ENCODE measurements around the gene CLEC16A. TPM values are rescaled to one million over a fixed set of nuclear protein-coding genes. Genes with fewer than 3 reads are reported as not detected.

The CLEC16A gene
- total RNA-seq, 4 donors from 2014 or later: 20.2 to 28.8 (median 22.8) TPM

DNA sequence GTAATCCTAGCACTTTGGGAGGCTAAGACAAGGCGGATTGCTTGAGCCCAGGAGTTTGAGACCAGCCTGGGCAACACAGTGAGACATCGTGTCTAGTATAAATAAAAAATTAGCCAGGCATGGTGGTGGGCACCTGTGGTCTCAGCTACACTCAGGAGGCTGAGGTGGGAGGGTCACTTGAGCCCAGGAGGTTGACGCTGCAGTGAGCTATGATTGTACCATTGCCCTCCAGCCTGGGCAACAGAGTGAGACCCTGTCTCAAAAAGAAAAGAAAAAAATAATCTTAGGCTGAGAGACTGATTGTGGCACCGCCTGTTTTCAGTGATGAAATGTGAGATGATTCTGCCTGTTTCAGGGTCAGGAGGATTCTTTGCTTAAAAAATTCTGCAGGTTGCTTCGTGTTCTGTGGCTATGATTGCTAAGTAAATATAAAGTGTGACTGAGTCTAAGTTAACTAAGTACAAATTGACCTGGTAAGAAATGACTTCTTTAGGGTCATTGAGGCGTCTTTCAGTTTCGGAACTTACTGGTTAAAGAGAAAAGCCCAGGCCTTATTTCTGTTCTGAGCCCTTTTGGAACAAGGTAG lies 183.3 kb downstream of the CLEC16A start:
- TF ChIP-seq, protein P1, sequence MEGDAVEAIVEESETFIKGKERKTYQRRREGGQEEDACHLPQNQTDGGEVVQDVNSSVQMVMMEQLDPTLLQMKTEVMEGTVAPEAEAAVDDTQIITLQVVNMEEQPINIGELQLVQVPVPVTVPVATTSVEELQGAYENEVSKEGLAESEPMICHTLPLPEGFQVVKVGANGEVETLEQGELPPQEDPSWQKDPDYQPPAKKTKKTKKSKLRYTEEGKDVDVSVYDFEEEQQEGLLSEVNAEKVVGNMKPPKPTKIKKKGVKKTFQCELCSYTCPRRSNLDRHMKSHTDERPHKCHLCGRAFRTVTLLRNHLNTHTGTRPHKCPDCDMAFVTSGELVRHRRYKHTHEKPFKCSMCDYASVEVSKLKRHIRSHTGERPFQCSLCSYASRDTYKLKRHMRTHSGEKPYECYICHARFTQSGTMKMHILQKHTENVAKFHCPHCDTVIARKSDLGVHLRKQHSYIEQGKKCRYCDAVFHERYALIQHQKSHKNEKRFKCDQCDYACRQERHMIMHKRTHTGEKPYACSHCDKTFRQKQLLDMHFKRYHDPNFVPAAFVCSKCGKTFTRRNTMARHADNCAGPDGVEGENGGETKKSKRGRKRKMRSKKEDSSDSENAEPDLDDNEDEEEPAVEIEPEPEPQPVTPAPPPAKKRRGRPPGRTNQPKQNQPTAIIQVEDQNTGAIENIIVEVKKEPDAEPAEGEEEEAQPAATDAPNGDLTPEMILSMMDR (IDR thresholded peaks at IDR 0.05; ENCODE audit: low read depth): no peak

DNA sequence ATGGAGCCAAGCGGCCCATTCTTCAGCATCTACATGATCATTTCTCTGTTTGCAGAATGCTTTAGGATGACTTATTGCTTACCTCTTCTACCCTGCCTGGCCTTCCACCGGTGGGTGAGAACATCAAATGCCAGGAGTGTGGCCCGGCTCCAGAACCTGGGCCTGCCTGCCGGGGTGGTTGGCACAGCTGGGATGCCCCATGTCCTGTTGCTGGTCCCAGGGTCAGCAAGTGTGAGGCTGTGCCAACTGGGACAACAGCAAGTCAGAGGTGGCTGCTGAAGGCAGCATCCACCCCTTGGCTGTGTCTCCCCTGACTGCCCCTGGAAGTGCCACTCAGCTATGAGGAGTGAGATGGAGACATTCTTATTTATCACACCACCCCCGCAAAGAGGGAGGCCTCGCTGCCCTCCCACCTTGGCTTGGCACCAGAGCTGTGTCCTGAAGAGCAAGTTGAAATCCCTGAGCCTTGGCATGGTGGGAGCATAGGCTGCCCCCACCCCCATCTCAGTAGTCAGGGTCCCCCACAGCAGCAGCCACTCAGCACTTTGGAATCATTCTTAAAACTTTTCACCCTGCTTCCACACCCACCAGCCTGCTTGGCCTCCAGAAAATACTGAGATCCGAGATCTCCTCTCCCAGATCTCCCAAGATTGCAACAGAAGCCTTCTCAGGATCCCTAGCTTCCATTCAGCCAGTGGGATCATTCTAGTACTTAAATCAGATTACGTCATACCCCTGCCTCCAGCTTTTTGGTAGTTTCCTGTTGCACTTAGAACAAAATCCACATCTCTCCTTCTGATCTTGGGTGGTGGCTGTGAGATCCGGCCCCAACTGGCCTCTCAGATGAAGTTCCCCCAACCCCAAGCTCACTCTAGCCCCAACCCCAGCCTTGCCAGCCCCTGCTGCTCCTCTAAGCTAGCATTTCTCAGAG lies 184.1 kb downstream of the CLEC16A start:
- TF ChIP-seq, protein P1 (IDR thresholded peaks at IDR 0.05; ENCODE audit: low read depth): no peak

DNA sequence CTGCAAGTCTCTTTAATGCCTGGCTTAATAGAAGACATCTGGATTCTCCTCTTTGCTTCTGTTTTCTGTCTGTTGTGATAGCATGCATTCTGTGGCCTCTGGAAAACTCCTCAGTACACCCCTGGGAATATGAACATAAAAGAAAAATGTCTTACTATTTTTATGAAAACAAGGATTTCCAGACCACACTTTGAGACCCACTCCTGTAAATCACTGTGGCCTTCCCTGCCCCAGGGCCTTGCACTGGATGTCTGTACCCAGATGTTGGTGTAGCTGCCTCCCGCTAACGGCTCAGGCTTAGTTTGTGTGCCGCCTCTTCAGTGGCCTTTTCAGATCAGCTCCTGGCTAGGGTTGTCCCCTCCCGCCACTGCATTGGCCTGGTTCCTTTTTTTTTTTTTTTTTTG lies 185.0 kb downstream of the CLEC16A start:
- TF ChIP-seq, protein P1 (IDR thresholded peaks at IDR 0.05; ENCODE audit: low read depth): no peak

DNA sequence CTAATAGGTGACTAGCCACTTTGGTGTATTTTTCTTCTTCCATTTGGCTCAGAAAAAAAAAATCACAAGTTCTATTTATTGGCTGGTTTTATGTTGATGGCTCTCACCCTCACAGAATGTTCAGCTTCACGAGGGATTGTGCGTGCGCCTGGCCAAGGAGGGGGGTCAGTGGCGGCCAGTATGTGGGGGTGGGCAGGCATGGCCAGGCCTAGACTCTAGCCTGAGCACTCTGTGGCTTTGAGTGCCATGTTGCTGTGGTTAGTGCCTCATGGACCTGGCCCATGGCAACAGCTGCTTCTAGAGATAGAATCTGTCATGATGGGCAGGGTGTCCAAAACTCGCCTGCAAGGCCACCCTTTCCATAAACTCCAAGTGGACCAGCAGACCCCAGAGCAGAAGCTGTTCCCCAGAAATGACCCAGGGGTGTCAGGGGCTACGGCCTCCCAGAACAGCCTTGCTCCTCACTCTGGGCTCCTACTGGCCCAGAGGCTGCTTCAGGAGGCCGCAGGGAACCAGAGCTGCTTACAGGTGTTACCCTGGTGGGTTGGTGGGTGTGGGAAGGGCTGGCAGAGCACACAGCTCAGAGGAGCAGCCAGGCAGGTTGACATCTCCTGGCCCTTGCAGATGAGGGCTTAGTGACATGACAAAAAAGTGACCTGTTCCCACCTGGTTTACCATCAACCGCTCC lies 186.8 kb downstream of the CLEC16A start:
- TF ChIP-seq, protein P1 (IDR thresholded peaks at IDR 0.05; ENCODE audit: low read depth): no peak

DNA sequence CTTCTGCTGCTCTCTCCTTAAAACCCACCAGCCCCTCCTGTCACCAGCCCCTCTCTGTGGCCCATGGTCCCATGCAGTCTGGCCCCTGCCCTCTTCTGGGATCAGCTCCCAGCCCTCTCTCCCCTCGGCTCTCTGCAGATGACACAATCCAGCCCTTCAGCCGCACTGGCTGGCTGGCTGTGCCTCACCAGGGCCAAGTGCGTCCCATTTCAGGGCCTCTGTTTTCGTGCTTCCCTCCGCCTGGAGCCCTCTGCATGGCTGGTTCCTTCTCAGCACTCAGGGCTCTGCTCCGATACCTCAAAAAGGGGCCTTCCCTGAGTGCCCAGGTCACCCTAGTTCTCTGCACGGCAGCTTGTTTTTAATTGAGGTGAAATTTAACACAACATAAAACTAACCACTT lies 187.3 kb downstream of the CLEC16A start:
- TF ChIP-seq, protein P1 (IDR thresholded peaks at IDR 0.05; ENCODE audit: low read depth): no peak

DNA sequence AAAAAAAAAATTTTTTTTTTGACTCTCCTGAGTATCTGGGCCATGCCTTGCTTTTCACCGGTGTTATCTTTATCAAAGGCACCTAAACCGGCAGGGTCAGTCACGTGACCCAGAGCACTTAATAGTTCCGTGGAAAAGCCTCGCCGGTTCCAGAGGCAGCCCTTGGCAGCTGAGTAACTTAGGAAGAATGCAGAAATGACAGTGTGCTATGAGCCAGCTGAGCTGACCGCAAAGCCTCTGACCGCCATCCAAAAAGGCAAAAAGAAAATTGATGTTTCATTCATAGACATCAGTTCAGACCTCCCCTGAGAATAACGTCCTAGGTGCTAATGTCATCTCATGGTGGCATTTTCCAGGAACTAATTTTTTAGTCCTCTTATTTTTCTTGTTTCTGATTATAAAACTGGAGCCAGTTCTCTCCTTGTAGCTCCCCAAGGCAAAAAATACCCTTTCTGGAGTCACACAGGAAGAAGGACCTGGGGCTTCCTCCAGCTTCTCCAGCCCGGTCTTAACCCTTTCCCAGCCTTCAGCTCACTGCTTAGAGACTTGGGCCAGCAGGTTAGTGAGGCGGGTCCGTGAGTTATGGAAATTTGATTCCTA lies 189.1 kb downstream of the CLEC16A start:
- TF ChIP-seq, protein P1 (IDR thresholded peaks at IDR 0.05; ENCODE audit: low read depth): no peak
